ENCODE measurements around the gene TSPAN18. TPM values are rescaled to one million over a fixed set of nuclear protein-coding genes. Genes with fewer than 3 reads are reported as not detected.
A peak's percentile ranks its signal among the peaks of the same experiment; 100 is the strongest.

TSPAN18 gene
- total RNA-seq, 1 donor from 2014 or later: 38.4 TPM

- Histone ChIP-seq H3K4me1 (peaks cover 29% of the 10 kb centered on the region), H3K36me3 (no peaks in the 10 kb centered on the region), H3K27me3 (ENCODE audit: low read depth) (no peaks in the 10 kb centered on the region), H3K9me3 (no peaks in the 10 kb centered on the region), H3K4me3 (no peak overlapping the region), H3K27ac (no peak overlapping the region)
- intact Hi-C loops (cut with DNase I): no loop called here
- DNase-seq (no peak), ATAC-seq (no peak)
- no peak for TF ChIP-seq CTCF (IDR thresholded peaks at IDR 0.05)
Measured at GRCh38 chr11:44974402-44975000, 247.7 kb downstream of the TSPAN18 start.

- ATAC-seq: no peak
- no peak for TF ChIP-seq CTCF (IDR thresholded peaks at IDR 0.05)
- H3K9me3 ChIP-seq: no peaks in the 10 kb centered on the region
- no peaks in the 10 kb centered on the region for H3K36me3 ChIP-seq
- intact Hi-C loops (cut with DNase I): no loop called here
- no peaks in the 10 kb centered on the region for H3K27me3 ChIP-seq (ENCODE audit: low read depth)
- peaks cover 47% of the 10 kb centered on the region for H3K4me1 ChIP-seq
- H3K27ac ChIP-seq: no peak overlapping the region
- no peak overlapping the region for H3K4me3 ChIP-seq
- DNase-seq: no peak
Measured at GRCh38 chr11:44976576-44976975, 249.8 kb downstream of the TSPAN18 start.

- H3K27ac ChIP-seq: no peak overlapping the region
- H3K9me3 ChIP-seq: no peaks in the 10 kb centered on the region
- H3K36me3 ChIP-seq: no peaks in the 10 kb centered on the region
- intact Hi-C loops (cut with DNase I): no loop called here
- peaks cover 47% of the 10 kb centered on the region for H3K4me1 ChIP-seq
- no peak for TF ChIP-seq CTCF (IDR thresholded peaks at IDR 0.05)
- no peak overlapping the region for H3K4me3 ChIP-seq
- no peaks in the 10 kb centered on the region for H3K27me3 ChIP-seq (ENCODE audit: low read depth)
- ATAC-seq (peak in 1 of 2 donors; percentile 21), DNase-seq (no peak)
Measured at GRCh38 chr11:44977493-44977984, 250.8 kb downstream of the TSPAN18 start.

- Histone ChIP-seq H3K4me3 (no peak overlapping the region), H3K36me3 (no peaks in the 10 kb centered on the region), H3K27me3 (ENCODE audit: low read depth) (no peaks in the 10 kb centered on the region), H3K4me1 (peaks cover 47% of the 10 kb centered on the region), H3K27ac (peak overlapping the region; percentile 67), H3K9me3 (no peaks in the 10 kb centered on the region)
- intact Hi-C loops (cut with DNase I): no loop called here
- no peak for TF ChIP-seq CTCF (IDR thresholded peaks at IDR 0.05)
- ATAC-seq (peak; percentile 8 to 18), DNase-seq (no peak)
Measured at GRCh38 chr11:44978274-44978960, 251.7 kb downstream of the TSPAN18 start.

- Histone ChIP-seq H3K27me3 (ENCODE audit: low read depth) (no peaks in the 10 kb centered on the region), H3K9me3 (no peaks in the 10 kb centered on the region), H3K36me3 (no peaks in the 10 kb centered on the region), H3K4me1 (peaks cover 47% of the 10 kb centered on the region), H3K27ac (peak overlapping the region; percentile 67), H3K4me3 (no peak overlapping the region)
- TF ChIP-seq CTCF (IDR thresholded peaks at IDR 0.05): no peak
- intact Hi-C loops (cut with DNase I): no loop called here
- DNase-seq (peak; percentile 64), ATAC-seq (peak; percentile 71 to 72)
Measured at GRCh38 chr11:44978961-44979331, 252.2 kb downstream of the TSPAN18 start.

Measured in lower lobe of right lung (tissue), 2 donors.